IPS-NIHi7 (cell line): ENCODE measurements around the gene TPPP2.

Experiments used
- DNase-seq: peaks from one replicate; pipeline ENCODE4 v3.0.0; 2012; ENCODE audit warnings: mixed read lengths; ENCODE audit errors: extremely low spot score

The TPPP2 gene

GRCh38 chr14:21016413-21017190 is 13.4 kb upstream of the TPPP2 start:
- DNase-seq: no peak

- no peak for DNase-seq
Observed at GRCh38 chr14:21017528-21018245, 12.3 kb upstream of the TPPP2 start.

GRCh38 chr14:21018286-21018685 is 11.7 kb upstream of the TPPP2 start:
- no peak for DNase-seq

GRCh38 chr14:21018781-21019180 is 11.2 kb upstream of the TPPP2 start:
- no peak for DNase-seq

GRCh38 chr14:21019366-21019765 is 10.7 kb upstream of the TPPP2 start:
- no peak for DNase-seq

- DNase-seq: no peak
Observed at GRCh38 chr14:21020977-21021545, 9.0 kb upstream of the TPPP2 start.

GRCh38 chr14:21022686-21023085 is 7.3 kb upstream of the TPPP2 start:
- DNase-seq: no peak

- DNase-seq: no peak
Observed at GRCh38 chr14:21023174-21023573, 6.8 kb upstream of the TPPP2 start.

GRCh38 chr14:21023817-21024584 is 6.0 kb upstream of the TPPP2 start:
- DNase-seq: peak; percentile 21

- peak; percentile 94 for DNase-seq
Observed at GRCh38 chr14:21024585-21025370, 5.2 kb upstream of the TPPP2 start, which contains the start of gene NDRG2. TSS of gene NDRG2 (minus strand) at chr14:21025061. CDS start at chr14:21023315, 1,746 bp downstream.

- peak; percentile 84 for DNase-seq
Observed at GRCh38 chr14:21025371-21026273, 4.4 kb upstream of the TPPP2 start.

- DNase-seq: peak; percentile 32
Observed at GRCh38 chr14:21026274-21026987, 3.6 kb upstream of the TPPP2 start.

- DNase-seq: peak; percentile 50
Observed at GRCh38 chr14:21026988-21027315, 3.1 kb upstream of the TPPP2 start.

GRCh38 chr14:21030531-21030930 is 514 bp downstream of the TPPP2 start:
- no peak for DNase-seq

GRCh38 chr14:21032326-21033132 is 2.5 kb downstream of the TPPP2 start:
- DNase-seq: no peak

GRCh38 chr14:21033133-21033698 is 3.2 kb downstream of the TPPP2 start:
- no peak for DNase-seq

- no peak for DNase-seq
Observed at GRCh38 chr14:21034707-21035106, 4.7 kb downstream of the TPPP2 start, which contains the start of gene RNASE13. TSS of gene RNASE13 (minus strand) at chr14:21034807. CDS start at chr14:21034288, 519 bp downstream.

GRCh38 chr14:21036751-21037150 is 6.7 kb downstream of the TPPP2 start:
- no peak for DNase-seq
